Fibroblast of skin of abdomen (primary cell): ENCODE data around the gene PPM1L.
A peak's percentile ranks its signal among the peaks of the same experiment; 100 is the strongest.

Experiments
- DNase-seq: peaks from one replicate; pipeline ENCODE4 v3.0.0-alpha.2; 2013

The PPM1L gene

GRCh38 chr3:160857476-160858119 lies 101.6 kb downstream of the PPM1L start:
- no peak for DNase-seq

GRCh38 chr3:160860346-160860745 lies 104.3 kb downstream of the PPM1L start:
- no peak for DNase-seq

- no peak for DNase-seq
Observed at GRCh38 chr3:160869825-160870224, 113.8 kb downstream of the PPM1L start.

GRCh38 chr3:160870327-160870726 lies 114.3 kb downstream of the PPM1L start:
- no peak for DNase-seq

- DNase-seq: no peak
Observed at GRCh38 chr3:160874736-160875135, 118.7 kb downstream of the PPM1L start.

GRCh38 chr3:160876643-160877042 lies 120.6 kb downstream of the PPM1L start:
- no peak for DNase-seq

GRCh38 chr3:160879859-160880258 lies 123.8 kb downstream of the PPM1L start:
- no peak for DNase-seq

- no peak for DNase-seq
Observed at GRCh38 chr3:160883373-160883772, 127.3 kb downstream of the PPM1L start.

GRCh38 chr3:160885791-160886286 lies 129.8 kb downstream of the PPM1L start:
- peak; percentile 87 for DNase-seq

- no peak for DNase-seq
Observed at GRCh38 chr3:160886421-160886820, 130.4 kb downstream of the PPM1L start.

- DNase-seq: no peak
Observed at GRCh38 chr3:160893207-160893606, 137.2 kb downstream of the PPM1L start.

- no peak for DNase-seq
Observed at GRCh38 chr3:160904691-160905090, 148.7 kb downstream of the PPM1L start.

- no peak for DNase-seq
Observed at GRCh38 chr3:160906646-160907045, 150.6 kb downstream of the PPM1L start.

GRCh38 chr3:160909917-160910316 lies 153.9 kb downstream of the PPM1L start:
- no peak for DNase-seq

- peak; percentile 48 for DNase-seq
Observed at GRCh38 chr3:160911411-160911810, 155.4 kb downstream of the PPM1L start.

GRCh38 chr3:160916472-160916871 lies 160.4 kb downstream of the PPM1L start:
- no peak for DNase-seq

- DNase-seq: no peak
Observed at GRCh38 chr3:160919942-160920341, 163.9 kb downstream of the PPM1L start.

GRCh38 chr3:160921020-160921635 lies 165.1 kb downstream of the PPM1L start:
- peak; percentile 47 for DNase-seq

GRCh38 chr3:160924776-160925175 lies 168.7 kb downstream of the PPM1L start:
- DNase-seq: no peak

GRCh38 chr3:160927620-160928019 lies 171.6 kb downstream of the PPM1L start:
- no peak for DNase-seq

- no peak for DNase-seq
Observed at GRCh38 chr3:160928183-160928726, 172.2 kb downstream of the PPM1L start.

GRCh38 chr3:160929595-160929994 lies 173.6 kb downstream of the PPM1L start:
- DNase-seq: peak; percentile 20

- DNase-seq: peak; percentile 88
Observed at GRCh38 chr3:160931474-160931873, 175.4 kb downstream of the PPM1L start.
